Right cardiac atrium (tissue), 5 donors: ENCODE results near the gene C3orf22. TPM values are rescaled to one million over a fixed set of nuclear protein-coding genes. Genes with fewer than 3 reads are reported as not detected.
A peak's percentile ranks its signal among the peaks of the same experiment; 100 is the strongest.
"Not testable (repeated sequence)": the region's sequence is repeated elsewhere in the genome, so short reads cannot be mapped to it uniquely, and the experiment has no call there.

Experiments used
- ATAC-seq, 2 donors: fragments of 200-7000 bp; cut with Tn5 transposase; one replicate each; pipeline versions ENCODE4 v1.8.0 to v1.9.1; 2020; ENCODE audit warnings: moderate library complexity in 2 of 2, mild to moderate bottlenecking in 1 of 2
- DNase-seq, 3 donors: peaks; one replicate each; pipeline ENCODE4 v3.0.0-alpha.2; 2020
- H3K27ac ChIP-seq: one replicate; pipeline ENCODE4 v1.5.1; 2013; ENCODE audit warnings: mild to moderate bottlenecking, low read length, control low read depth, moderate library complexity
- H3K27me3 ChIP-seq: one replicate; pipeline ENCODE4 v1.6.1; 2013; ENCODE audit not compliant: control insufficient read depth, insufficient read depth
- H3K4me1 ChIP-seq: one replicate; pipeline ENCODE4 v1.6.1; 2013; ENCODE audit warnings: low read length; ENCODE audit not compliant: control insufficient read depth, insufficient read depth
- H3K4me3 ChIP-seq: one replicate; pipeline ENCODE4 v1.5.1; 2013; ENCODE audit warnings: low read length, control low read depth
- H3K9me3 ChIP-seq: one replicate; pipeline ENCODE4 v1.6.1; 2013; ENCODE audit warnings: low read length; ENCODE audit not compliant: control insufficient read depth
- WGBS: extraction: QIAGEN DNeasy Blood & Tissue Kit; methylation state at CpG from one replicate; pipeline ENCODE4 v1.1.7; 2013; 5-methylcytosine and 5-hydroxymethylcytosine counted together
- intact Hi-C, 4 donors: fragments of 100-400 bp; cut with DNase I; formaldehyde crosslinking; loops; one replicate each; pipeline versions ENCODE4 v1.11.0 to v1.14.0; 2022 to 2023
- polyA plus RNA-seq: library from polyadenylated mRNA; stranded (reverse); fragments of 200-250 nt; gene quantifications from one replicate; pipeline ENCODE4 v1.2.3, GENCODE V29; 2013
- total RNA-seq, 4 donors: library from RNA; stranded (reverse); fragmentation: NEBNext Ultra II Directional; extraction: Animal tissue kit (Norgen Biotek cat#: 25700); gene quantifications; one replicate each; pipeline ENCODE4 v1.2.1, GENCODE V29; 2021
- donor health status: healthy with polysubstance abuse.
- donor health status: DM: no; HTN: yes; CAD: no.
- donor health status: DM: no; HTN: no; CAD: no.
- donor health status: DM: no; HTN: yes; CAD: no; lungs with severe emphysema.
- donor health status: DM: yes; HTN: yes; CAD: no.

C3orf22 gene
- total and polyA plus RNA-seq, 5 donors: not detected

DNA sequence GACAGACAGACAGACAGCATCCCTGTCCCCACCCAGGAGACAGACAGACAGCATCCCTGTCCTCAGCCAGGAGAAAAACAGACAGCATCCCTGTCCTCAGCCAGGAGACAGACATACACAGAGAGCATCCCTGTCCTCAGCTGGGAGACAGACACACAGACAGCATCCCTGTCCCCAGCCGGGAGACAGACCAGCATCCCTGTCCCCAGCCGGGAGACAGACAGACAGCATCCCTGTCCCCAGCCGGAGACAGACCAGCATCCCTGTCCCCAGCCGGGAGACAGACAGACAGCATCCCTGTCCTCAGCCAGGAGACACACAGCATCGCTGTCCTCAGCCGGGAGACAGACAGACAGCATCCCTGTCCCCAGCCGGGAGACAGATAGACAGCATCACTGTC lies 24.0 kb downstream of the C3orf22 start:
- ATAC-seq, H3K4me1 ChIP-seq, H3K27ac ChIP-seq, intact Hi-C loops, H3K9me3 ChIP-seq, H3K27me3 ChIP-seq, H3K4me3 ChIP-seq: not testable (repeated sequence)
- WGBS: 83% methylated on average over 7 of the region's 7 CpGs
- DNase-seq: peak in 1 of 3 donors; percentile 13

DNA sequence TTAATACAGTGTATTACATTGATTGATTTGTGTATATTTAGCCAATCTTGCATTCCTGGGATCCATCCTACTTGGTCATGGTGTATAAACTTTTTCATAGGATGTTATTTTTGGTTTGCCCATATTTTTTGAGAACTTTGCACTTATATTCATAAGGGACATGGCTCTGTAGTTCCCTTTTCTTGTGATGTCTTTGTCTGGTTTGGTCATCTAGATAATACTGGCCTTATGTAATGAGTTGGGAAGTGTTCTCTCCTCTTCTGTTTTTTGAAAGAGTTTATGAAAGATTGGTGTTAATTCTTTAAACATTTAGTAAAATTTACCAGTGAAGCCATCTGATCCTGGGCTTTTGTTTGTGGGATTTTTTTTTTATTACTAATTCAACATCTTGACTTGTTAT lies 25.2 kb downstream of the C3orf22 start:
- DNase-seq (no peak), ATAC-seq (no peak)
- Histone ChIP-seq H3K4me3 (no peak overlapping the region), H3K4me1 (no peaks in the 10 kb centered on the region), H3K9me3 (no peaks in the 10 kb centered on the region), H3K27me3 (no peaks in the 10 kb centered on the region), H3K27ac (no peak overlapping the region)
- intact Hi-C loops: no loop called here

DNA sequence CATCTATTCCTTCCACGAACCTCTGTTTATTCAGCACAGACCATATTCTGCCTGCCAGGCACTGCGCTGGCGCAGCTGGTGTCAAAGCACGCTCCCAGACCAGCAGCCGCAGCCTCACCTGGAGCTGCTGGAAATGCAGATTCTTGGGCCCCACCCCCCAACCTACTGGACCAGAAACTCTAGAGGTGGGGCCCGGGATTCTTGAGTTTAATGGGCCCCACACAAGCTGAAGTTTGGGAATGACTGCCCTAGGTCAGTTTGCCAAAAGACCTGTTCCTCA lies 27.7 kb downstream of the C3orf22 start:
- H3K9me3 ChIP-seq: no peaks in the 10 kb centered on the region
- H3K4me1 ChIP-seq: no peaks in the 10 kb centered on the region
- no peak overlapping the region for H3K27ac ChIP-seq
- no peak for DNase-seq
- WGBS: 89% methylated on average over 6 of the region's 6 CpGs
- no peaks in the 10 kb centered on the region for H3K27me3 ChIP-seq
- intact Hi-C loops: no loop called here
- H3K4me3 ChIP-seq: no peak overlapping the region
- no peak for ATAC-seq

DNA sequence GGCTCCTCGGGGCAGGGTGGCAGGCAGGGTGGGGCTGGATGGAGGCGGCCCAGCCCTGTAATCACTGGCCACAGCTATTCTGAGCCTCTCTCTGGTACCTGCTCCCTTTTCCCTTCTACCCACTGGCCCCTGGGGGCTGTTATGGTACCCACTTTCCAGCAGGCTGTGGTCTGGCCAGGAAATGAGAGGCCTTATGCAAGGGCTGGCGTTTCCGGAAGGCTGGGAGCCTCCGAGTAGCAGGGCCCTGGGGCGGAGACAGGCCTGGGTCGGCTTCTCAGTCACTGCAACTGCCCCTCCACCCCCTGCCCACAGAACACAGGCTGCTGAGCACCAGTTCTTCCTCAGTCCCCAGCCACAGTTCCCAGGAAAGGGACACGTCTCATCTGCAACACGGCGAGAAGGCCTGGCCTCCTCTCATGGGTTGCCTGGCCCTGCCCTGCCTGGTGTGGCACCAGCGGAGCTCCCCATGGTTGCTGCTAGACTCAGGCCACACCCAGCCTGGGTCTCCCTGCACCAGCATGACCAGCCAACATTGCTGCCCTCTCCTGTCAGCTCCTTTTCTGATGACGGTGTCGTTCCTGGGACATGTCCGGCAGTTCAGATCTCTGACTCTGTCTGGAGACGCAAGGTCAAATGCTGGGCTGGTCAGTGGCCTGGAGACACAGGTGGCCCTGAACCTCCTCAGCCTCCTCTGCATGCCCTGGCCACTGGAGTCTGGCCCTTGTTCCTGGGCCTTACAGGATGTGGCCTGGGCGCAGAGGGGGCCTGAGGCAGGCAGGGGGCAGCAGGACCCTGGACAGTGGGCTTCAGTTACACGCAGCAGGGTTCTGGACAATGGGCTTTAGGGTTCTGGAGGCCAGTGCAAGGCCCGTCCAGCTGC lies 28.3 kb downstream of the C3orf22 start:
- no peak overlapping the region for H3K27ac ChIP-seq
- WGBS: 78% methylated on average over 18 of the region's 18 CpGs

DNA sequence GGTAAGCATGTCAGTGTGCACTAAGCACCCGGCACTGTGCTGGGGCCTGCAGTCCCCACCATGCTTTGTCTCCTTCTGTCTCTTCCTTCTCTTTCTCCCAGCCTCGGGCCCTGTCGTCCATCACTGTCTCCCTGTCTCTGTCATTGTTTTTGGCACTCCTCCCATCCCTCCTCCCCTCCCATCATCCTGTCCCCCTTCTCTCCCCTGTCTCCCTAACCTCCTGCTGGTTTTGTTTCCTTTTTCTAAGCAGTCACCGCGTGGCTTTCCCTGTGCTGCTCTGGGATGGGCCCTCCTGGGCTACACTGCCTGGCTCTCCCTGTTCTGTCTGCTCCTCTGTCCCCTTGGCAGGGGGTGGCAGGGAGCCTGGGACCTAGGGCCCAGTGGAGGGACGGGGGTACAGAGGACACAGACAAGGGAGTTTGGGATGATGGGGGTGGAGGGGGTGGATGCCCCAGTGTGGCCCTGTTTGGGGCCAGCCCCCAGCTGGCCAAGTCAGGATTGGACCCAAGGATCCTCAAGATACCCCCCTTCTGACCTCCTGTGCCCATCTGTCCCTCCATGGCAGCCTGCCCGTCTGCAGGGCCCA lies 29.1 kb downstream of the C3orf22 start:
- ATAC-seq (peak in 1 of 2 donors; percentile 5), DNase-seq (no peak)
- Histone ChIP-seq H3K27ac (no peak overlapping the region), H3K4me3 (no peak overlapping the region), H3K9me3 (no peaks in the 10 kb centered on the region), H3K27me3 (no peaks in the 10 kb centered on the region), H3K4me1 (no peaks in the 10 kb centered on the region)
- intact Hi-C loops: loop anchor here in 3 of 4 donors (10.0 kb wide), 2 partner anchors 95 to 1015 kb away; no protein-coding TSS in a partner anchor
- 50% methylated on average over 7 of the region's 7 CpGs for WGBS

More for the DNA sequence above, 28.3 kb downstream of the C3orf22 start:
- intact Hi-C loops: no loop called here
- H3K4me1 ChIP-seq: no peaks in the 10 kb centered on the region
- peak; percentile 48 to 64 for ATAC-seq
- H3K4me3 ChIP-seq: no peak overlapping the region
- peak; percentile 49 to 82 (median 81) for DNase-seq
- H3K9me3 ChIP-seq: no peaks in the 10 kb centered on the region
- H3K27me3 ChIP-seq: no peaks in the 10 kb centered on the region

DNA sequence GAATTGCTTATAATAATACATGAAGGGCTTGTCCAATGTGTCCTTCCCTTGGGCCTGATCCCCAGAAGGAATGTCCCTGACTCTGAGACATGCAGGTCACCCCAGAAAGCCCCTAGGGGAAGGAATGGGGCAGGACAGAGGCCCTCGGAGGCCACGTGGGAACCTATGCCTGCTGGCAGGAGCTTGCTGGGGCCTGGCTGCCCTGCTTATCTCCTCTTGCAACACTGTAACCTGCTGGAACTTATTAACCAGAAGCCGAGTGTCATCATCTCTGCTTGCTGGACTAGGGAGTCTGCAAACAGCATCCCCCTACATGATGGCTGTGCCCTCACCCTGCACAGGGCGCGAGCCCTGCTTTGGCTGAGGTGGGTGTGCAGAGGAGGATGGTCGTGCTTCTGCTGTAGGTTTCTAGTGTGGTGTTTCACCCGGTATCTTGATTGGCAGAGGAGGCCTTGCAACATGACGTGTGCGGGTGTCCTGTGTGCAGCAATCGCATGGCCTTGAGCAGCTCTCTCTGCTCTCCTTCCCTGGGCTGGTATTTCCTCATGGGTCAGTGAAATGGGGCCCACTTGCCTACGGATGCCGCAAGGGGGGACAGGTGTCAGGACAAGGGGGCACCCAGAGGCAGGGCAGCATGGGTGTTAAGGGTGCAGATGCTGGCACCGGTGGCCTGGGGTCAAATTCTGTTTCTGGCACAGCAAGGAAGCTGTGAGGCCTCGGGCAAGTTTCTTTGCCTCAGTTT lies 29.8 kb downstream of the C3orf22 start:
- 54% methylated on average over 14 of the region's 14 CpGs for whole genome bisulfite sequencing

DNA sequence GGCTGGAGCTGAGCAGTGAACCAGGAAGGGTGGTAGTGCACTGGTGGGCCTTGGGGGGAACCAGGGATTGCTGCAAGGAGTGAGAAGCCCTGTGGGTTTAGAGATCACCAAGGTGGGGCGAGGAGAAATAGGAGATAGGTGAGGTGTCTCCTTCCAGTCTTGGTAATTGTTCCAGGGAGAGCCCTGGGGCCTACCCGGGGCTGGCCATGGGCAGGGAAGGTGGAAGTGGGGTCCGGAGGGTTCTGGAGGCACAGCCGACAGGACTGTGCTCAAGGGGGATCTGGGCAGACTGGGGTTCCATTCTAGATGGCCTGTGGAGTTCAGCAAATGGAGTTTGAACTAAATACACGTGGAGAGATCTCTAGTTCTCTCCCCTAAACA lies 30.3 kb downstream of the C3orf22 start:
- no peaks in the 10 kb centered on the region for H3K4me1 ChIP-seq
- WGBS: 83% methylated on average over 5 of the region's 5 CpGs
- H3K9me3 ChIP-seq: no peaks in the 10 kb centered on the region
- no peaks in the 10 kb centered on the region for H3K27me3 ChIP-seq
- intact Hi-C loops: loop anchor here in 3 of 4 donors (10.0 kb wide), 2 partner anchors 96 to 1016 kb away; no protein-coding TSS in a partner anchor
- ATAC-seq: no peak
- H3K4me3 ChIP-seq: no peak overlapping the region
- no peak overlapping the region for H3K27ac ChIP-seq
- no peak for DNase-seq

More for the DNA sequence above, 29.8 kb downstream of the C3orf22 start:
- no peaks in the 10 kb centered on the region for H3K27me3 ChIP-seq
- no peak overlapping the region for H3K27ac ChIP-seq
- no peaks in the 10 kb centered on the region for H3K4me1 ChIP-seq
- no peak overlapping the region for H3K4me3 ChIP-seq
- DNase-seq (no peak), ATAC-seq (peak in 1 of 2 donors; percentile 10)
- intact Hi-C loops: loop anchor here in 3 of 4 donors (10.0 kb wide), 2 partner anchors 96 to 1016 kb away; no protein-coding TSS in a partner anchor
- no peaks in the 10 kb centered on the region for H3K9me3 ChIP-seq

DNA sequence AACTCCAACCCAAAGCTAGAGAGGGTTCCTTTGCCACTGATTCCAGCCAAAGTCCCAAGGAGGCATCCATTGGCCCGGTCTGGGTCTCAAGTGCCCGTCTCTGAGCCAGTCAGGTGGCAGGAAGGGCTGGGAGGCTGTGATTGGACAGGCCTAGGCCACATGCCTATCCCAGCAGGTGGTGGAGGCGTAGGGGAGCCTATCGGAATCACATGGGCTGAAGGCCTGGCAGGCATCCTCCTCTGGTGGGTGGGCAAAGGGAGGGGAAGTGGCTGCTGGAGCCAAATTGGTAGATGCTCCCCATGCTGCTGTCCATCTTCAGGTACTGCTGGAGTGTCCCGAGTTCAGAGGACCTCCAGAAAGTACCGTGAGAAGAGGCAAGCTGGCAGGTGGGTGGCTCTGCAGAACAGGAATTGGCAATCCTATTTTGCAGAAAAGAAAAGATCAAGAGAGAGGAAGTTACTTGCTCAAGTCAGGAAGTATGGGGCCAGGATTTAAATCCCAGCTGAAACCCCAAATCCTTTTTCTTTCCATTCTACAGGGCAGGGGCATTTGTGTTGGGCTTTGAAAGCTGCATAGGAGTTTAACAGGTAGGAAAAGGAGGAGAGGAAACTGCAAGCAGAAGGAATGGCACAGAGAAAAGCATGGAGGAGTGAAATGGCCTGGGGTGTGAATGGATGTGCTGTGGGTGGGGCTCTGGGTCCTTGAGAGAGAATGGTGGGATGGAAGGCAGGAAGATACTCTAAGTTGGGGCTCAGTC lies 31.1 kb downstream of the C3orf22 start:
- H3K27ac ChIP-seq: no peak overlapping the region
- H3K4me3 ChIP-seq: no peak overlapping the region
- H3K9me3 ChIP-seq: no peaks in the 10 kb centered on the region
- ATAC-seq (no peak), DNase-seq (no peak)
- 72% methylated on average over 6 of the region's 6 CpGs for WGBS
- H3K27me3 ChIP-seq: no peaks in the 10 kb centered on the region
- intact Hi-C loops: loop anchor here in 3 of 4 donors (10.0 kb wide), 2 partner anchors 97 to 1017 kb away; no protein-coding TSS in a partner anchor
- H3K4me1 ChIP-seq: no peaks in the 10 kb centered on the region

DNA sequence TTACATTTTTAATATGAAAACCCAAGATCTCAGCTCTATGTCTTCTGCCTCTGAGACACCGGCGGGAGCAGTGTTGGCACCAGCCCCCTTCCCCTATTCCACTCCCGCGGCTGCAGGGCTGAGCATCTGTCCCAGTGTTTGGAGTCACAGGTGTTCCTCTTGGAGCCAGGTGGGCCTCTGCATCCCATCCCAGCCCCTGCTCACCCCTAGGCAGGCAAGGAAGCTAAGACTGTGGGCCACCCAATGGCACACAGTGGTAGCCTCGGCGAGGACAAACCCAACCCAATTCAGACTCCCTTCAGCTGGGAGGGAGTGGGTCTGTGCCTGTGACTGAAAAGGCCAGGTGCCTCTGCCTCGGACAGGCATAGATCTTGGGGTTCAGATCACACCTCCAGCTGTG lies 31.7 kb downstream of the C3orf22 start:
- Histone ChIP-seq H3K9me3 (no peaks in the 10 kb centered on the region), H3K27ac (no peak overlapping the region), H3K4me1 (no peaks in the 10 kb centered on the region), H3K4me3 (no peak overlapping the region), H3K27me3 (no peaks in the 10 kb centered on the region)
- no peak for ATAC-seq
- 85% methylated on average over 7 of the region's 7 CpGs for WGBS
- no peak for DNase-seq
- intact Hi-C loops: loop anchor here in 3 of 4 donors (10.0 kb wide), 2 partner anchors 98 to 1018 kb away; no protein-coding TSS in a partner anchor

DNA sequence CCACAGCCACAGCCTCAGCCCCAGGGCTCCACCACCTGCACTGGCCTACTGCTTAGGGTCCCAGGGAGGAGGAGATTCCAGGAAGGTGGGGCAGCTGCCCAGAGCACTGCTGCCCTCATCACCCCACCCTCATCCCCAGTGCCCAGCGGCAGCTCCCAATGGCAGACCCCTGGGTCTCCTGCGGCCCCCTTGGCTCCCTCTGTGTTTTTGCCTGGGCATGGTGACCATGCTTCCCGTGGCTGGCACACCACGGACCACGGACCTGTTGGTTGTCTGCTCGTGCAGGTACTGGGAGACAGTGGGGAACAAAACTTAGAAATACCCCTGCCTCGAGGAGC lies 32.1 kb downstream of the C3orf22 start:
- intact Hi-C loops: loop anchor here in 3 of 4 donors (10.0 kb wide), 2 partner anchors 98 to 1018 kb away; no protein-coding TSS in a partner anchor
- no peaks in the 10 kb centered on the region for H3K4me1 ChIP-seq
- H3K9me3 ChIP-seq: no peaks in the 10 kb centered on the region
- no peak overlapping the region for H3K27ac ChIP-seq
- no peaks in the 10 kb centered on the region for H3K27me3 ChIP-seq
- ATAC-seq (no peak), DNase-seq (no peak)
- no peak overlapping the region for H3K4me3 ChIP-seq
- WGBS: 87% methylated on average over 7 of the region's 7 CpGs
